Tibial artery (tissue), 4 donors: ENCODE results near the gene IGFL1.

Source experiments
- DNase-seq, 2 donors: peaks; one replicate each; pipeline ENCODE4 v3.0.0-alpha.2; 2019
- H3K27ac ChIP-seq, 2 donors: fragments of 200-600 bp; sonication (generic) in 1 of 2; 1 replicate in 1 of 2; 2 replicates in 1 of 2; pipeline ENCODE4 v1.5.1; 2018 to 2019; ENCODE audit warnings: mild to moderate bottlenecking in 1 of 2
- H3K27me3 ChIP-seq, 2 donors: fragments of 200-600 bp; sonication (generic) in 1 of 2; one replicate each; pipeline versions ENCODE4 v1.5.1 to v1.6.0; 2016 to 2019
- H3K36me3 ChIP-seq, 3 donors: fragments of 200-600 bp; sonication (generic) in 2 of 3; one replicate each; pipeline ENCODE4 v1.5.1; 2016 to 2019; ENCODE audit warnings: mild to moderate bottlenecking in 2 of 3
- H3K4me1 ChIP-seq, 4 donors: fragments of 200-600 bp; sonication (generic) in 2 of 4; 1 replicate in 3 of 4; 2 replicates in 1 of 4; pipeline ENCODE4 v1.5.1; 2016 to 2019
- H3K4me3 ChIP-seq, 2 donors: fragments of 200-600 bp; sonication (generic) in 1 of 2; 1 replicate in 1 of 2; 2 replicates in 1 of 2; pipeline ENCODE4 v1.5.1; 2018 to 2019; ENCODE audit warnings: mild to moderate bottlenecking in 2 of 2
- H3K9me3 ChIP-seq, 3 donors: fragments of 200-600 bp; sonication (generic) in 1 of 3; one replicate each; pipeline ENCODE4 v1.5.1; 2016 to 2019
- intact Hi-C: fragments of 100-400 bp; cut with DNase I; formaldehyde crosslinking; loops from one replicate; pipeline ENCODE4 v1.15.0; 2023; ENCODE audit warnings: low total_unique reads
- TF ChIP-seq, protein P1 (sequence below), 2 experiments: fragments of 200-600 bp in 1 of 2; fragments of 450-650 bp in 1 of 2; IDR thresholded peaks; one replicate each; pipeline ENCODE4 v1.5.1; 2017 to 2019; ENCODE audit warnings: antibody characterized with exemption in 2 of 2, mild to moderate bottlenecking in 1 of 2, moderate library complexity in 1 of 2

Gene IGFL1

DNA sequence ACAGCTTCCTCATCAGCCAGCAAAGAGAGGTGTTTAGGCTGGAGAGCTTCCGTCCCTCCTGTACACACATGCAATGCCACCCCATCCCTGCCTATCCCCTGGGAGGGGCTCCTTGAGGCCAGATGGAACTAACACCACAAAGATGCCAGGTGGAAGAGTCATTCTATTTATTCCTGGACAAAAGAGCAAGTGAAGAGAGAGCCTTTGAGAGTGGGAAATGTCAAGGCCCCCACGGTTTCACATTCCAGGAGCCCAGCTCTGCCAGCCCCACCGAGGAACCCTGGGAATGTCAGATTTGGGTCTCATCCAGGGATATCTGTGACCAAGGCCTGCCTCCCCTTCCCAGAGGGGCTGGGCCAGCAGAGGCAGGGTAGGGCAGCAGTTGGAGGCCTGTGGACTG, 30.8 kb upstream of the IGFL1 start:
- DNase-seq: no peak
- TF ChIP-seq, protein P1, sequence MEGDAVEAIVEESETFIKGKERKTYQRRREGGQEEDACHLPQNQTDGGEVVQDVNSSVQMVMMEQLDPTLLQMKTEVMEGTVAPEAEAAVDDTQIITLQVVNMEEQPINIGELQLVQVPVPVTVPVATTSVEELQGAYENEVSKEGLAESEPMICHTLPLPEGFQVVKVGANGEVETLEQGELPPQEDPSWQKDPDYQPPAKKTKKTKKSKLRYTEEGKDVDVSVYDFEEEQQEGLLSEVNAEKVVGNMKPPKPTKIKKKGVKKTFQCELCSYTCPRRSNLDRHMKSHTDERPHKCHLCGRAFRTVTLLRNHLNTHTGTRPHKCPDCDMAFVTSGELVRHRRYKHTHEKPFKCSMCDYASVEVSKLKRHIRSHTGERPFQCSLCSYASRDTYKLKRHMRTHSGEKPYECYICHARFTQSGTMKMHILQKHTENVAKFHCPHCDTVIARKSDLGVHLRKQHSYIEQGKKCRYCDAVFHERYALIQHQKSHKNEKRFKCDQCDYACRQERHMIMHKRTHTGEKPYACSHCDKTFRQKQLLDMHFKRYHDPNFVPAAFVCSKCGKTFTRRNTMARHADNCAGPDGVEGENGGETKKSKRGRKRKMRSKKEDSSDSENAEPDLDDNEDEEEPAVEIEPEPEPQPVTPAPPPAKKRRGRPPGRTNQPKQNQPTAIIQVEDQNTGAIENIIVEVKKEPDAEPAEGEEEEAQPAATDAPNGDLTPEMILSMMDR (IDR thresholded peaks at IDR 0.05): no peak
- Histone ChIP-seq H3K4me3 (no peak overlapping the region), H3K9me3 (no peaks in the 10 kb centered on the region), H3K27me3 (peaks cover 0 to 34% of the 10 kb centered on the region in 2 donors), H3K27ac (no peak overlapping the region), H3K4me1 (peaks cover 0 to 3% (median 0%) of the 10 kb centered on the region in 4 donors), H3K36me3 (no peaks in the 10 kb centered on the region)
- intact Hi-C loops: no loop called here

GRCh38 chr19:46201454-46202310, 27.9 kb upstream of the IGFL1 start:
- Histone ChIP-seq H3K9me3 (no peaks in the 10 kb centered on the region), H3K27ac (no peak overlapping the region), H3K36me3 (no peaks in the 10 kb centered on the region), H3K4me3 (no peak overlapping the region), H3K27me3 (peaks cover 0 to 19% of the 10 kb centered on the region in 2 donors), H3K4me1 (peaks cover 0 to 3% (median 0%) of the 10 kb centered on the region in 4 donors)
- TF ChIP-seq, protein P1 (IDR thresholded peaks at IDR 0.05): no peak
- DNase-seq: no peak
- intact Hi-C loops: no loop called here

DNA sequence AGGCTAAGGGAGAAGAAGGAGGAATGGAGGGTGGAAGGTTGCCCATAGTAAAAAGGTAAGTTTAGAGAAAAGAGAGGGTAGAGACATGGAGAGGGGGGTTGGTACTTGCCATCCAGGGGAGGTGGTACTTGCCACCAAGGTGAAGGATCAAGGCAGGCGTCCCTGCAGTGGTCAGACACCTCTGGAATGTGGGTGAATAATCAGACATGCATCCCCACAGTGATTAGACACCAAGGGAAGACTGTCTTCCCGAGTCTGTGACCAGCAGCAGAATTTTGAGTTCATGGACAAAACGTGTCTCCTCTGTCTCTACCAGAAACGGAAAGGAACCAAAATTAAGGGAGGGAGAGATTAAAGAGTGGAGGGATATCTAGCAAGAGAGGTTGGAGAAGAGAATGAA, 27.1 kb upstream of the IGFL1 start:
- DNase-seq: no peak
- H3K27ac ChIP-seq: no peak overlapping the region
- intact Hi-C loops: no loop called here
- no peak overlapping the region for H3K4me3 ChIP-seq
- no peaks in the 10 kb centered on the region for H3K9me3 ChIP-seq
- no peaks in the 10 kb centered on the region for H3K36me3 ChIP-seq
- TF ChIP-seq, protein P1 (IDR thresholded peaks at IDR 0.05): no peak
- peaks cover 0 to 3% (median 0%) of the 10 kb centered on the region in 4 donors for H3K4me1 ChIP-seq
- peaks cover 0 to 16% of the 10 kb centered on the region in 2 donors for H3K27me3 ChIP-seq

DNA sequence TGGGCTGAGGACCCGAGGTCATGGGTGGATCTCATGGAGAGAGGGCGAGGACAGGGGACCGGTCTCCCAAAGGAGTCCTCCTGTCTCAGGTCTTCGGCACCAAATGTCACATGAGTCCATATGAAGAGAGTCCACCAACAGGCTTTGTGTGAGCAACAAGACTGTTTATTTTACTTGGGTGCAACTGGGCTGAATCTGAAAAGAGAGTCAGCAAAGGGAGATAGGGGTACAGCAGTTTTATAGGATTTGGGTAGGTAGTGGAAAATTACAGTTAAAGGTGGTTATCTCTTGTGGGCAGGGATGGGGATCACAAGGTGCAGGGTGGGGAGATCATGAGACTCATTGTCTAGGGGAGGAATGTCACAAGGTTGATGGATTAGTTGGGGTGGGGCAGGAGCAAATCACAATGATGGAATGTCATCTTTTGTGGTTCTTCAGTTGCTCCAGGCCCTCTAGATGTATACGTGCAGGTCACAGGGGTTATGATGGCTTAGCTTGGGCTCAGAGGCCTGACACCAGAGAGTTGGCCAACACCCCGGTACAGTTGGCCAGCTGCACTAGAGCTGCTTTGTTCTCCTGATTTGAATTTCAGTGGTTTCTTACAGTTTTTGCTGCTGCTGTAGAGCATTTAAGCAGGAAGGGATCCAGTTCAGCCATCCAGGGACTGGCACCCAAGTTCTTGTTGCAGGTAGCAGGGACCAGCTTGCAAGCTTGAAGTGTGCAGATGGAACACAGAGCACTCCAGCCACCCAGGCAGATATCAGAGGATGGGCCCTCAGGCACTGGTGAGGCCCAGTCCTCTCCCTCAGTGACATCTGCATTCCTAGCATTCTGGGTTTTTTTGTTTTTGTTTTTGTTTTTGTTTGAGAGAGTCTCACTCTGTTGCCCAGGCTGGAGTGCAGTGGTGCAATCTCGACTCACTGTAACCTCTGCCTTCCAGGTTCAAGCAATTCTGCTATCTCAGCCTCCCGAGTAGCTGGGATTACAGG, 26.4 kb upstream of the IGFL1 start:
- DNase-seq: no peak
- Histone ChIP-seq H3K36me3 (no peaks in the 10 kb centered on the region), H3K27me3 (peaks cover 0 to 13% of the 10 kb centered on the region in 2 donors), H3K4me1 (peaks cover 0 to 3% (median 0%) of the 10 kb centered on the region in 4 donors), H3K9me3 (no peaks in the 10 kb centered on the region), H3K4me3 (no peak overlapping the region), H3K27ac (no peak overlapping the region)
- TF ChIP-seq, protein P1 (IDR thresholded peaks at IDR 0.05): no peak
- intact Hi-C loops: no loop called here

- TF ChIP-seq, protein P1 (IDR thresholded peaks at IDR 0.05): no peak
- no peak overlapping the region for H3K4me3 ChIP-seq
- H3K27me3 ChIP-seq: peaks cover 0 to 13% of the 10 kb centered on the region in 2 donors
- no peaks in the 10 kb centered on the region for H3K9me3 ChIP-seq
- intact Hi-C loops: no loop called here
- peaks cover 0 to 3% (median 0%) of the 10 kb centered on the region in 4 donors for H3K4me1 ChIP-seq
- H3K27ac ChIP-seq: no peak overlapping the region
- DNase-seq: no peak
- H3K36me3 ChIP-seq: no peaks in the 10 kb centered on the region
These were observed 25.5 kb upstream of the IGFL1 start for GRCh38 chr19:46204008-46204407.
